Measurements from ENCODE around the gene CNN2.

Gene CNN2

GRCh38 chr19:1000591-1001537 is 25.5 kb upstream of the CNN2 start:
- no peak overlapping the region for H3K4me3 ChIP-seq (ENCODE audit: control insufficient read depth, low read depth, low read length)
- no peak for TF ChIP-seq CTCF (conservative IDR thresholded peaks at IDR 0.05; ENCODE audit: control insufficient read depth, insufficient read depth, low read depth, low read length)
- no peak for DNase-seq (ENCODE audit: low read depth)

DNA sequence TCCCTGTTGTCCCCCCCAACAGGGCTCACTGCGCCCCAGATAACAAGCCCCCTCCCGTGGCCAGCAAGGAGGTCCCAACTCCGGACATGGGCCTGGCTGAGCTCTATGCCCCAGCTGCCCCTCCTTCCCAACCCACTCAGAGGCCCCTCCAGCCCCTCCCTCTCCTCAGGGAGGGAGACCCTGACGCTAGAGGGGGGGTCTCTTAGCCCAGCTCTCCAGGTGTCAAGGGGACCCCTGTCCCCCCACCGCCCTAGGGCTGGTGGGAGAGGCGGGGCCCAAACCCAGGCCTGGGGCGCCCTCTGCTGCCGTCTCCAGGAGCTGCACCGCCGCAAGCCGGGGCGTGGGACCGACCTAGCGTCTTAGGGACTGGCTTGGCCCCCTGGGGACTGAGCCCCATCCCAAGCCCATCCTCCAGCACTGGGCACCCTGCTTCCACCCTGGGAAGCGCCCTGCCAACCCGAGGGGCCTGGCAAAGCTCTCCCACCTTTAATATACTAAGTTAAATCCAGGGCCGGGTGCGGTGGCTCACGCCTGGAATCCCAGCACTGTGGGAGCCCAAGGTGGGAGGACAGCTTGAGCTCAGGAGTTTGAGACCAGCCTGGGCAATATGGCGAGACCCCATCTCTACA is 24.8 kb upstream of the CNN2 start:
- H3K4me3 ChIP-seq (ENCODE audit: control insufficient read depth, low read depth, low read length): no peak overlapping the region
- peak; percentile 56 for TF ChIP-seq CTCF (conservative IDR thresholded peaks at IDR 0.05; ENCODE audit: control insufficient read depth, insufficient read depth, low read depth, low read length)
- no peak for DNase-seq (ENCODE audit: low read depth)

DNA sequence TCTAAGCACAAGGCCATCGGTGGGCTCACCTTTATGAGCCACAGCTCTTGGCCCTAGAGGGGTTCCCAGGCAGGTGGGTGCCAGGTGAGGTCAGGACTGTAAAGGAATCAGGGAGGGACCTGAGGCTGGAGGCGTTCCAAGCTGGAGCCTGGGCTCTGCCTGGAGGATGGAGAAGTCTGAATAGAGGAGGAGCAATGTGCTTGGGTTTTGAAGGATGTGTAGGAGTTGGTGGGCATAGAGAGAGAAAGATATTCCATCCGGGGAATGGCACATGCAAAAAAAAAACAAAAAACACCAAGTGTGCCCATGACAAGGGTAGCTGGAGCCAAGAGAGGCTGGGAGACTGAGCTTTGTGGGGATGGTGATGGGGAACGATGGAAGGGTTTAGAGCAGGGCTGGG is 23.8 kb upstream of the CNN2 start:
- H3K4me3 ChIP-seq (ENCODE audit: control insufficient read depth, low read depth, low read length): no peak overlapping the region

DNA sequence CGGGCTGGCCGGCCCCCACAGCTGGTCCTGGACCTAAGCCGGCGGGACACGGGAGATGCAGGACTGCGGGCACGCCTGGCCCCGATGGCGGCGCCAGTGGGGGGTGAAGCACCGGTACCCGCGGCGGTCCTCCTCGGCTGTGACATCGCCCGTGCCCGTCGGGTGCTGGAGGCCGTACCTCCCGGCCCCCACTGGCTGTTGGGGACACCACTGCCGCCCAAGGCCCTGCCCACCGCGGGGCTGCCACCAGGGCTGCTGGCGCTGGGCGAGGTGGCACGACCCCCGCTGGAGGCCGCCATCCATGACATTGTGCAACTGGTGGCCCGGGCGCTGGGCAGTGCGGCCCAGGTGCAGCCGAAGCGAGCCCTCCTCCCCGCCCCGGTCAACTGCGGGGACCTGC is 23.1 kb upstream of the CNN2 start:
- DNase-seq (ENCODE audit: low read depth): no peak
- no peak overlapping the region for H3K4me3 ChIP-seq (ENCODE audit: control insufficient read depth, low read depth, low read length)
- no peak for TF ChIP-seq CTCF (conservative IDR thresholded peaks at IDR 0.05; ENCODE audit: control insufficient read depth, insufficient read depth, low read depth, low read length)

More for the DNA sequence above, 23.8 kb upstream of the CNN2 start:
- no peak for DNase-seq (ENCODE audit: low read depth)
- no peak for TF ChIP-seq CTCF (conservative IDR thresholded peaks at IDR 0.05; ENCODE audit: control insufficient read depth, insufficient read depth, low read depth, low read length)

GRCh38 chr19:1004204-1004802 is 22.1 kb upstream of the CNN2 start:
- no peak overlapping the region for H3K4me3 ChIP-seq (ENCODE audit: control insufficient read depth, low read depth, low read length)
- TF ChIP-seq CTCF (conservative IDR thresholded peaks at IDR 0.05; ENCODE audit: control insufficient read depth, insufficient read depth, low read depth, low read length): no peak
- DNase-seq (ENCODE audit: low read depth): no peak

- no peak overlapping the region for H3K4me3 ChIP-seq (ENCODE audit: control insufficient read depth, low read depth, low read length)
- TF ChIP-seq CTCF (conservative IDR thresholded peaks at IDR 0.05; ENCODE audit: control insufficient read depth, insufficient read depth, low read depth, low read length): no peak
- no peak for DNase-seq (ENCODE audit: low read depth)
Measured at GRCh38 chr19:1004803-1005664, 21.4 kb upstream of the CNN2 start.

Measured in fibroblast of mammary gland (primary cell).